GM12875 (cell line): Measurements from ENCODE around the gene AKAP7.
"Not testable (repeated sequence)": the region's sequence is repeated elsewhere in the genome, so short reads cannot be mapped to it uniquely, and the experiment has no call there.

ENCODE experiments used
- H3K4me3 ChIP-seq: one replicate; pipeline ENCODE4 v1.5.1; 2011; ENCODE audit warnings: low read depth, low read length, control low read depth
- CTCF ChIP-seq: IDR thresholded peaks from 2 replicates; pipeline ENCODE4 v1.5.1; 2011; ENCODE audit warnings: low read depth, mild to moderate bottlenecking, control low read depth, inconsistent platforms, low read length, moderate library complexity, borderline replicate concordance; ENCODE audit not compliant: insufficient read depth

The AKAP7 gene

GRCh38 chr6:131135244-131136020 is at the start of gene AKAP7:
TSS of gene AKAP7 (plus strand) at chr6:131135467. CDS start at chr6:131135764, 297 bp downstream.
- no peak for TF ChIP-seq CTCF
- peak within 1 kb of the TSS; percentile 55 for H3K4me3 ChIP-seq

- H3K4me3 ChIP-seq, result not testable (repeated sequence)
Measured at GRCh38 chr6:131090339-131090738, 44.9 kb upstream of the AKAP7 start.

GRCh38 chr6:131091944-131092343 is 43.3 kb upstream of the AKAP7 start:
- H3K4me3 ChIP-seq, result not testable (repeated sequence)

DNA sequence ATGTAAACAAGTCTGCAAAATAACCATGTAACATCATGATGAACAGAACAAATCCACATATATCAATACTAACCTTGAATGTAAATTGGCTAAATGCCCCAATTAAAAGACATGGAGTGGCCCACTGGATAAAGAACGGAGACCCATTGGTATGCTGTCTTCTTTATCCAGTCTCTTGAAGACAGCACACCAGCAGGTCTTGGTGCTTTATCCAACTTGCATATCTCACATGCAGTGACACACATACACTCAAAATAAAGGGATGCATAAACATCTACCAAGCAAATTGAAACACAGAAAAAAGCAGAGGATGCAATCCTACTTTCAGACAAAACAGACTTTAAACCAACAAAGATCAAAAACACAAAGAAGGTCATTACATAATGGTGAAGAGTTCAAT is 41.9 kb upstream of the AKAP7 start:
- no peak for TF ChIP-seq CTCF
- no peak overlapping the region for H3K4me3 ChIP-seq

DNA sequence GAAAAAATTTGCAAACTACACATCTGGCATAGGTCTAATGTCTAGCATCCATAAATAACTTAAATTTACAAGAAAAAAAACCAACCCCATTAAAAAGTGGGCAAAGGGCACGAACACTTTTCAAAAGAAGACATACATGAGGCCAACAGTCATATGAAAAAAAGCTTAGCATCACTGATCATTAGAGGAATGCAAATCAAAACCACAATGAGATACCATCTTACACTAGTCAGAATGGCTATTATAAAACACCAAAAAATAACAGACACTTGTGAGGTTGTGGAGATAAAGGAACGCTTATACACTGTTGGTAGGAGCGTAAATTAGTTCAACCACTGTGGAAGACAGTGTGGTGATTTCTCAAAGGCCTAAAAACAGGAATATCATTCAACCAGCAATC is 38.5 kb upstream of the AKAP7 start:
- TF ChIP-seq CTCF, result no peak
- H3K4me3 ChIP-seq, result no peak overlapping the region

DNA sequence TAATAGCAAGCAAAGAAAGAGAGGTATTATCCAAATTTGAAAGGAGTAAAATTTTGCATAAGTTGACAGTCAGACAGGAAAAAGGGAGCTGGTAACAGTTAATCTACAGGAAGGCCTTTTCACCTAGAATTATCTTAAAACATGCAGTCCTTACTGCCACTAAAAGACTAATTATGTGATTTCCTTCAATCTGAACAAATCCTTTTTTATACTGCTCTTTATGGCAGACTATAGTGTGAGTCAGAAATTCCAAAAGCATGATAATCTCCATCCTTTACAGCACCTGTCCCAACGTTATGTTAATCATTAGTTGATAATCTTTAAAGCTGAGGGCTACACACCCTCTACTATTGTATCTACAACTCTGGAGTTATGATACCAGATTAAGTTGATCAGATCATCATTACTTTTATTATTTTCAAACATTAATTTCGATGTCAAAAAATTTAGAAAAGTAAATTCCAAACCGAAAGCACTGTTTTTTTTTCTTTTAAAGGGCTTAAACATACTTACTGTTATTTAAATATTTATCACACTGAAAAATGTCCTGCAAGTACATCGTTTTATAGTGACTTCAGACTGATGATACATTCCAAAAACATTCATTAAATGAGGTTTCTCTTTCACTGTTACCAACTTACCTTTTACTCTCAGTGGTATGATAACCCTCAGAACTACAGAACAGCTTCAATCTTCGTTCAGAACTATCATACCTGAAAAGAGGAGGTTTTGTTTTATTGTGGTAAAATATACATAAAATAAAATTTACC is 33.2 kb upstream of the AKAP7 start:
- H3K4me3 ChIP-seq, result no peak overlapping the region
- TF ChIP-seq CTCF, result no peak

GRCh38 chr6:131103296-131103695 is 32.0 kb upstream of the AKAP7 start:
- H3K4me3 ChIP-seq, result no peak overlapping the region
- TF ChIP-seq CTCF, result no peak

DNA sequence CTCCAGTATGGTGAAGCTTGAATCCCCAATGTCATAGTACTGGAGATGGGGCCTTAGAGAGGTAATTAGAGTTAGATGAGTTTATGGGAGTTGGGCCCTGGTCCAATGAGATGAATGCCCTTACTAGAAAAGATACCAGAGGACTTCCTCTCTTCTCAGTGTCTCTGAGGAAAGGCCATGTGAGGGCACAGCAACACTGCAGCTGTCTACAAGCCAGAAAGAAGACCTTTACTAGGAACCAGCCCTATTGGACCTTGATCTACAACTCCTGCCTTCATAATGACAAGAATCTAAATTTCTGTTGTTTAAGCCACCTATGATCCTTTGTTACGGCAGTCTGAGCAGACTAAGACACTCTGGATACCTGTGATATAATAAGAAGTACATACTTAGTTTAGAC is 31.4 kb upstream of the AKAP7 start:
- TF ChIP-seq CTCF, result no peak
- H3K4me3 ChIP-seq, result no peak overlapping the region
